GM18511 (cell line): ENCODE measurements around the gene DHX38.
A peak's percentile ranks its signal among the peaks of the same experiment; 100 is the strongest.

Experiments used
- ATAC-seq: cut with Tn5 transposase; IDR thresholded peaks from one replicate; pipeline ENCODE4 v1.9.1; 2021; ENCODE audit warnings: mild to moderate bottlenecking, moderate library complexity; ENCODE audit not compliant: unreplicated experiment

The DHX38 gene

GRCh38 chr16:72120026-72120425 lies 26.4 kb downstream of the DHX38 start:
- no peak for ATAC-seq

GRCh38 chr16:72122308-72122707 lies 28.7 kb downstream of the DHX38 start:
- no peak for ATAC-seq

GRCh38 chr16:72122916-72123315 lies 29.3 kb downstream of the DHX38 start:
- ATAC-seq: no peak

- no peak for ATAC-seq
These were observed 29.8 kb downstream of the DHX38 start for GRCh38 chr16:72123426-72123825.

- no peak for ATAC-seq
These were observed 30.5 kb downstream of the DHX38 start for GRCh38 chr16:72124148-72124547.

GRCh38 chr16:72124761-72125634 lies 31.4 kb downstream of the DHX38 start:
- ATAC-seq: peak; percentile 81

GRCh38 chr16:72125635-72126428 lies 32.2 kb downstream of the DHX38 start:
- ATAC-seq: no peak

- ATAC-seq: no peak
These were observed 32.8 kb downstream of the DHX38 start for GRCh38 chr16:72126429-72126765.

- ATAC-seq: no peak
These were observed 35.1 kb downstream of the DHX38 start for GRCh38 chr16:72128701-72129100.

GRCh38 chr16:72129976-72130656 lies 36.5 kb downstream of the DHX38 start:
- no peak for ATAC-seq

GRCh38 chr16:72131036-72131435 lies 37.4 kb downstream of the DHX38 start:
- ATAC-seq: no peak

GRCh38 chr16:72132726-72133125 lies 39.1 kb downstream of the DHX38 start:
- no peak for ATAC-seq

- ATAC-seq: no peak
These were observed 40.9 kb downstream of the DHX38 start for GRCh38 chr16:72134507-72134906.

GRCh38 chr16:72137380-72138063 lies 43.9 kb downstream of the DHX38 start:
- no peak for ATAC-seq

GRCh38 chr16:72138064-72138572 lies 44.5 kb downstream of the DHX38 start:
- no peak for ATAC-seq

- no peak for ATAC-seq
These were observed 46.3 kb downstream of the DHX38 start for GRCh38 chr16:72139908-72140307.

- no peak for ATAC-seq
These were observed 48.8 kb downstream of the DHX38 start for GRCh38 chr16:72142476-72142875.

GRCh38 chr16:72149676-72150464 lies 56.2 kb downstream of the DHX38 start:
- no peak for ATAC-seq

- ATAC-seq: no peak
These were observed 65.7 kb downstream of the DHX38 start for GRCh38 chr16:72159386-72159785.

- ATAC-seq: no peak
These were observed 66.2 kb downstream of the DHX38 start for GRCh38 chr16:72159801-72160200.
